A549 (cell line): ENCODE data around the gene MCTP2. TPM values are rescaled to one million over a fixed set of nuclear protein-coding genes. Genes with fewer than 3 reads are reported as not detected.

Experiments
- ATAC-seq, 2 experiments: fragments of 200-7000 bp in 1 of 2; fragments of >200 bp in 1 of 2; cut with Nextera tagmentation in 1 of 2; cut with Tn5 transposase in 1 of 2; 3 replicates each; pipeline versions ENCODE4 v1.8.0 to v1.9.1; 2018 to 2020; ENCODE audit warnings: mild to moderate bottlenecking in 1 of 2, moderate library complexity in 1 of 2
- CTCF ChIA-PET: fragments of 300-600 bp; sonication (Branson Sonifier 250); formaldehyde crosslinking; extraction: SDS; loops from one replicate; lab custom pipeline; 2021; ENCODE audit warnings: antibody characterized with exemption, inconsistent platforms; lab: Yijun Ruan, JAX
- POLR2A ChIA-PET: fragments of 350-600 bp; formaldehyde crosslinking; extraction: SDS; loops from one replicate; lab custom pipeline; 2021; ENCODE audit warnings: antibody characterized with exemption, inconsistent platforms; lab: Yijun Ruan, JAX
- DNase-seq, 2 experiments: peaks; one replicate each; pipeline versions ENCODE4 v3.0.0 to v3.0.0-alpha.2; 2011 to 2016; ENCODE audit warnings: low read depth in 1 of 2, low spot score in 1 of 2
- FAIRE-seq: peaks from 2 replicates; lab custom pipeline; 2011; peaks lifted over from hg19 to GRCh38; lab: Jason Lieb, UNC
- H3K27ac ChIP-seq, 2 experiments: fragments of >200 bp; sonication (Bioruptor Twin); formaldehyde crosslinking; 3 replicates each; pipeline ENCODE4 v1.5.1; 2016 to 2017
- H3K4me1 ChIP-seq: fragments of >200 bp; sonication (Bioruptor Twin); formaldehyde crosslinking; 3 replicates; pipeline ENCODE4 v1.6.1; 2016
- H3K4me2 ChIP-seq: fragments of >200 bp; sonication (Bioruptor Twin); formaldehyde crosslinking; 3 replicates; pipeline ENCODE4 v1.6.1; 2016
- H3K4me3 ChIP-seq: fragments of >200 bp; sonication (Bioruptor Twin); formaldehyde crosslinking; 3 replicates; pipeline ENCODE4 v1.5.1; 2016
- H3K9me3 ChIP-seq: fragments of >200 bp; sonication (Bioruptor Twin); formaldehyde crosslinking; 3 replicates; pipeline ENCODE4 v1.6.1; 2016
- CEBPB ChIP-seq, 2 experiments: fragments of >200 bp in 1 of 2; sonication (Bioruptor Twin) in 1 of 2; formaldehyde crosslinking in 1 of 2; IDR thresholded peaks; 2 replicates each; pipeline ENCODE4 v1.6.1; 2012 to 2016
- CHD2 ChIP-seq: fragments of 150-350 bp; IDR thresholded peaks from 2 replicates; pipeline ENCODE4 v1.6.1; 2014; ENCODE audit warnings: low read length; ENCODE audit not compliant: partially characterized antibody
- CHD4 ChIP-seq: fragments of 200-600 bp; sonication (generic); IDR thresholded peaks from 2 replicates; pipeline ENCODE4 v1.6.1; 2016; ENCODE audit warnings: antibody characterized with exemption, mild to moderate bottlenecking, borderline replicate concordance
- EHMT2 ChIP-seq: fragments of 200-600 bp; sonication (generic); IDR thresholded peaks from 2 replicates; pipeline ENCODE4 v1.6.1; 2016; ENCODE audit warnings: antibody characterized with exemption, low read depth, mild to moderate bottlenecking, moderate library complexity
- EP300 ChIP-seq, 2 experiments: fragments of >200 bp; sonication (Bioruptor Twin); formaldehyde crosslinking; IDR thresholded peaks; 2 replicates in 1 of 2; 3 replicates in 1 of 2; pipeline ENCODE4 v1.6.1; 2016 to 2017
- FOXS1 ChIP-seq: fragments of 250-450 bp; sonication (Bioruptor Pico); IDR thresholded peaks from 2 replicates; pipeline ENCODE4 v1.5.0; 2020; ENCODE audit warnings: mild to moderate bottlenecking, moderate library complexity
- HEYL ChIP-seq: fragments of 250-450 bp; sonication (Bioruptor Pico); IDR thresholded peaks from 2 replicates; pipeline ENCODE4 v1.8.0; 2021; ENCODE audit warnings: mild to moderate bottlenecking, moderate library complexity
- HOXA7 ChIP-seq: fragments of 250-450 bp; sonication (Bioruptor Pico); IDR thresholded peaks from 2 replicates; pipeline ENCODE4 v1.5.0; 2020; ENCODE audit warnings: mild to moderate bottlenecking, moderate library complexity
- HOXB5 ChIP-seq: fragments of 250-450 bp; sonication (Bioruptor Pico); IDR thresholded peaks from 2 replicates; pipeline ENCODE4 v1.5.0; 2020; ENCODE audit warnings: mild to moderate bottlenecking, moderate library complexity
- JUN ChIP-seq, 2 experiments: fragments of >200 bp; sonication (Bioruptor Twin); formaldehyde crosslinking; IDR thresholded peaks; 2 replicates in 1 of 2; 3 replicates in 1 of 2; pipeline ENCODE4 v1.6.1; 2016 to 2017
- JUNB ChIP-seq: fragments of >200 bp; sonication (Bioruptor Twin); formaldehyde crosslinking; IDR thresholded peaks from 2 replicates; pipeline ENCODE4 v1.6.1; 2016
- MAFK ChIP-seq: fragments of 450-650 bp; IDR thresholded peaks from 2 replicates; pipeline ENCODE4 v1.6.1; 2014; ENCODE audit not compliant: partially characterized antibody
- MAZ ChIP-seq: fragments of 150-350 bp; IDR thresholded peaks from 2 replicates; pipeline ENCODE4 v1.6.1; 2014; ENCODE audit warnings: antibody characterized with exemption, low read depth, low read length, borderline replicate concordance
- PHF8 ChIP-seq: fragments of 200-600 bp; sonication (generic); IDR thresholded peaks from 2 replicates; pipeline ENCODE4 v1.6.1; 2016; ENCODE audit warnings: low read depth, mild to moderate bottlenecking, antibody characterized with exemption, moderate library complexity, borderline replicate concordance
- POLR2AphosphoS2 ChIP-seq: conservative IDR thresholded peaks from 2 replicates; pipeline ENCODE4 v1.6.1; 2012; ENCODE audit warnings: low read length, improper control_type of control experiment, inconsistent platforms
- RFX5 ChIP-seq: fragments of 450-650 bp; IDR thresholded peaks from 2 replicates; pipeline ENCODE4 v1.7.1; 2014; ENCODE audit warnings: antibody characterized with exemption, mild to moderate bottlenecking, moderate library complexity
- RNF2 ChIP-seq: fragments of 200-600 bp; sonication (generic); IDR thresholded peaks from 2 replicates; pipeline ENCODE4 v1.6.1; 2016; ENCODE audit warnings: low read depth, mild to moderate bottlenecking, antibody characterized with exemption, moderate library complexity, borderline replicate concordance
- SREBF2 ChIP-seq: fragments of 450-650 bp; IDR thresholded peaks from 2 replicates; pipeline ENCODE4 v1.6.1; 2014; ENCODE audit warnings: mild to moderate bottlenecking, moderate library complexity
- TFCP2L1 ChIP-seq: fragments of 250-450 bp; sonication (Bioruptor Pico); IDR thresholded peaks from 2 replicates; pipeline ENCODE4 v1.5.0; 2021; ENCODE audit warnings: mild to moderate bottlenecking
- ZFP36 ChIP-seq: fragments of 450-650 bp; IDR thresholded peaks from 2 replicates; pipeline ENCODE4 v1.6.1; 2014; ENCODE audit warnings: borderline replicate concordance; ENCODE audit not compliant: partially characterized antibody
- WGBS: methylation state at CpG from one replicate; pipeline ENCODE4 v1.1.6; 2017; ENCODE audit errors: missing lambda C conversion rate; 5-methylcytosine and 5-hydroxymethylcytosine counted together
- polyA plus RNA-seq, 4 experiments: library from polyadenylated mRNA; depleted of rRNA in 3 of 4; stranded (reverse); fragments of >200 nt; fragmentation: RNase III in 1 of 4; extraction: RNeasy Plus Mini Kit Qiagen cat#74134 plus additional on column Dnase treatment in 1 of 4; gene quantifications; 2 replicates in 3 of 4; 3 replicates in 1 of 4; pipeline ENCODE4 v1.2.3, GENCODE V29; 2011 to 2017
- TF ChIP-seq, protein P1 (sequence below): fragments of >200 bp; sonication (Bioruptor Twin); formaldehyde crosslinking; IDR thresholded peaks from 3 replicates; pipeline ENCODE4 v1.6.1; 2016
- TF ChIP-seq, protein P2 (sequence below): IDR thresholded peaks from 2 replicates; pipeline ENCODE4 v1.6.1; 2012; ENCODE audit warnings: low read depth, borderline replicate concordance
- TF ChIP-seq, protein P3 (sequence below): fragments of 200-600 bp; sonication (generic); IDR thresholded peaks from 2 replicates; pipeline ENCODE4 v1.6.1; 2016; ENCODE audit warnings: antibody characterized with exemption, mild to moderate bottlenecking, moderate library complexity
- TF ChIP-seq, protein P4 (sequence below): IDR thresholded peaks from 2 replicates; pipeline ENCODE4 v1.6.1; 2012

Gene MCTP2
- polyA plus RNA-seq, 2 of the 4 experiments (the other 2 are of a cell fraction), result not detected

DNA sequence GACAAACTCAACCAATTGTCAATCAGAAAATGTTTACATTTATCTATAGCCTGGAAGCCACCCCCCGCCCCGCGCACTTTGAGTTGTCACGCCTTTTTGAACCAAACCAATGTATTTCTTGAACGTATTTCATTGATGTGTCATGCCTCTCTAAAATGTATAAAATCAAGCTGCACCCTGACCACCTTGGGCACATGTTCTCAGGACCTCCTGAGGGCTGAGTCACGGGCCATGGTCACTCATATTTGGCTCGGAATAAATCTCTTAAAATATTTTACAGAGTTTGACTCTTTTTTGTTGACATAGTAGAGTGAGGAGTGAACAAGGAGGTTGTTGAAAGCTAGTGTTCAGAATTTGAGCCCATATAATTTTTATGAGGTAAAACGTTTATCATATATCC is 6.5 kb downstream of the MCTP2 start:
- H3K4me2 ChIP-seq, result no peak overlapping the region
- H3K4me3 ChIP-seq, result no peak overlapping the region
- H3K4me1 ChIP-seq, result no peaks in the 10 kb centered on the region
- H3K27ac ChIP-seq, result no peak overlapping the region
- WGBS, result 25% methylated on average over 8 of the region's 8 CpGs
- DNase-seq (no peak), FAIRE-seq (no peak), ATAC-seq (no peak)
- ChIA-PET CTCF (no interaction called here), POLR2A (no interaction called here)
- H3K9me3 ChIP-seq, result 0 out of 3 replicates have a peak, but pooled peaks cover 3% of the 10 kb centered on the region
- TF ChIP-seq CHD4 (no peak), HEYL (no peak), PHF8 (no peak), CEBPB (IDR thresholded peaks at IDR 0.05) (no peak), JUNB (no peak), ZFP36 (no peak), SREBF2 (no peak), POLR2AphosphoS2 (no peak), RFX5 (no peak), TFCP2L1 (CRISPR knock-in tag) (no peak)
- TF ChIP-seq, protein P1, sequence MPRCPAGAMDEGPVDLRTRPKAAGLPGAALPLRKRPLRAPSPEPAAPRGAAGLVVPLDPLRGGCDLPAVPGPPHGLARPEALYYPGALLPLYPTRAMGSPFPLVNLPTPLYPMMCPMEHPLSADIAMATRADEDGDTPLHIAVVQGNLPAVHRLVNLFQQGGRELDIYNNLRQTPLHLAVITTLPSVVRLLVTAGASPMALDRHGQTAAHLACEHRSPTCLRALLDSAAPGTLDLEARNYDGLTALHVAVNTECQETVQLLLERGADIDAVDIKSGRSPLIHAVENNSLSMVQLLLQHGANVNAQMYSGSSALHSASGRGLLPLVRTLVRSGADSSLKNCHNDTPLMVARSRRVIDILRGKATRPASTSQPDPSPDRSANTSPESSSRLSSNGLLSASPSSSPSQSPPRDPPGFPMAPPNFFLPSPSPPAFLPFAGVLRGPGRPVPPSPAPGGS, result no peak
- TF ChIP-seq, protein P2, sequence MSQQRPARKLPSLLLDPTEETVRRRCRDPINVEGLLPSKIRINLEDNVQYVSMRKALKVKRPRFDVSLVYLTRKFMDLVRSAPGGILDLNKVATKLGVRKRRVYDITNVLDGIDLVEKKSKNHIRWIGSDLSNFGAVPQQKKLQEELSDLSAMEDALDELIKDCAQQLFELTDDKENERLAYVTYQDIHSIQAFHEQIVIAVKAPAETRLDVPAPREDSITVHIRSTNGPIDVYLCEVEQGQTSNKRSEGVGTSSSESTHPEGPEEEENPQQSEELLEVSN, result no peak
- TF ChIP-seq, protein P3, sequence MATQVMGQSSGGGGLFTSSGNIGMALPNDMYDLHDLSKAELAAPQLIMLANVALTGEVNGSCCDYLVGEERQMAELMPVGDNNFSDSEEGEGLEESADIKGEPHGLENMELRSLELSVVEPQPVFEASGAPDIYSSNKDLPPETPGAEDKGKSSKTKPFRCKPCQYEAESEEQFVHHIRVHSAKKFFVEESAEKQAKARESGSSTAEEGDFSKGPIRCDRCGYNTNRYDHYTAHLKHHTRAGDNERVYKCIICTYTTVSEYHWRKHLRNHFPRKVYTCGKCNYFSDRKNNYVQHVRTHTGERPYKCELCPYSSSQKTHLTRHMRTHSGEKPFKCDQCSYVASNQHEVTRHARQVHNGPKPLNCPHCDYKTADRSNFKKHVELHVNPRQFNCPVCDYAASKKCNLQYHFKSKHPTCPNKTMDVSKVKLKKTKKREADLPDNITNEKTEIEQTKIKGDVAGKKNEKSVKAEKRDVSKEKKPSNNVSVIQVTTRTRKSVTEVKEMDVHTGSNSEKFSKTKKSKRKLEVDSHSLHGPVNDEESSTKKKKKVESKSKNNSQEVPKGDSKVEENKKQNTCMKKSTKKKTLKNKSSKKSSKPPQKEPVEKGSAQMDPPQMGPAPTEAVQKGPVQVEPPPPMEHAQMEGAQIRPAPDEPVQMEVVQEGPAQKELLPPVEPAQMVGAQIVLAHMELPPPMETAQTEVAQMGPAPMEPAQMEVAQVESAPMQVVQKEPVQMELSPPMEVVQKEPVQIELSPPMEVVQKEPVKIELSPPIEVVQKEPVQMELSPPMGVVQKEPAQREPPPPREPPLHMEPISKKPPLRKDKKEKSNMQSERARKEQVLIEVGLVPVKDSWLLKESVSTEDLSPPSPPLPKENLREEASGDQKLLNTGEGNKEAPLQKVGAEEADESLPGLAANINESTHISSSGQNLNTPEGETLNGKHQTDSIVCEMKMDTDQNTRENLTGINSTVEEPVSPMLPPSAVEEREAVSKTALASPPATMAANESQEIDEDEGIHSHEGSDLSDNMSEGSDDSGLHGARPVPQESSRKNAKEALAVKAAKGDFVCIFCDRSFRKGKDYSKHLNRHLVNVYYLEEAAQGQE, result no peak

DNA sequence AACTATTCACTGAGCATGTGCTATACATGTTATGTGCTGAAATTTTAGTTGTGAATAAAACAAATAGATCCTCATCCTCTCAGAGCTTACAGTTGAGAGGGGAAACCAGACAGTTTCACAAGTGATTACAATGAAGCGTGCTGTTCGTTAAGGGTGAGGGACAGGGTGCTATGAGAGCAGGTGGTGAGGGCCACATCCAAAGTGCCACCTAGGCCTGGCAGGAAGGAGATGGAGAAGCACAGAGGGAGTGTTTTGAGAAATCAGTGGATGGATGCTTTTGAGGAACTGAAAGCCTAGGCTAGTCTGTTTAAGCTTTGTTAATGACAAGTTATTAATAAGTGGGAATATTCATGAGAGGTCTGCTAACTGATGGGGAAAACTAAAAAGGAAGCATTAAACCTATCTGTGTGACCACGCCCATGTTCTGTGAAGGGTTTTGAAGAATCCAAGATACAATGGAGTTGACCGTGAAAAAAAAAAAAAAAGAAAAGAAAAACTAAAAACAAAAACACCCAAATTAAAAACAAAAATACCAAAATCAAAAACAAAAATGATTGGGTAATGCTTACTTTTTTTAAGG is 7.3 kb downstream of the MCTP2 start:
- no peak for DNase-seq
- POLR2A ChIA-PET, result no interaction called here
- CTCF ChIA-PET, result no interaction called here
- H3K4me3 ChIP-seq, result no peak overlapping the region
- no peaks in the 10 kb centered on the region for H3K4me1 ChIP-seq
- TF ChIP-seq MAFK (no peak), JUN (IDR thresholded peaks at IDR 0.05) (no peak), CEBPB (IDR thresholded peaks at IDR 0.05) (no peak), EHMT2 (no peak), CHD2 (no peak), EP300 (IDR thresholded peaks at IDR 0.05) (no peak), MAZ (no peak), TFCP2L1 (CRISPR knock-in tag) (no peak), HOXB5 (CRISPR knock-in tag) (no peak), HOXA7 (CRISPR knock-in tag) (no peak), RNF2 (no peak), FOXS1 (CRISPR knock-in tag) (no peak)
- TF ChIP-seq, protein P4, sequence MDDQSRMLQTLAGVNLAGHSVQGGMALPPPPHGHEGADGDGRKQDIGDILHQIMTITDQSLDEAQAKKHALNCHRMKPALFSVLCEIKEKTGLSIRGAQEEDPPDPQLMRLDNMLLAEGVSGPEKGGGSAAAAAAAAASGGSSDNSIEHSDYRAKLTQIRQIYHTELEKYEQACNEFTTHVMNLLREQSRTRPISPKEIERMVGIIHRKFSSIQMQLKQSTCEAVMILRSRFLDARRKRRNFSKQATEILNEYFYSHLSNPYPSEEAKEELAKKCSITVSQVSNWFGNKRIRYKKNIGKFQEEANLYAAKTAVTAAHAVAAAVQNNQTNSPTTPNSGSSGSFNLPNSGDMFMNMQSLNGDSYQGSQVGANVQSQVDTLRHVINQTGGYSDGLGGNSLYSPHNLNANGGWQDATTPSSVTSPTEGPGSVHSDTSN, result no peak
- no peak overlapping the region for H3K27ac ChIP-seq
- H3K9me3 ChIP-seq, result 0 out of 3 replicates have a peak, but pooled peaks cover 3% of the 10 kb centered on the region
- H3K4me2 ChIP-seq, result no peak overlapping the region
- 7% methylated on average over 4 of the region's 4 CpGs for WGBS
- no peak for FAIRE-seq
- no peak for ATAC-seq
